Umbilical cord (tissue), 2 donors: ENCODE data around the gene TAF11. TPM values are rescaled to one million over a fixed set of nuclear protein-coding genes. Genes with fewer than 3 reads are reported as not detected.
"Not testable (repeated sequence)": the region's sequence is repeated elsewhere in the genome, so short reads cannot be mapped to it uniquely, and the experiment has no call there.

Source experiments
- DNase-seq: peaks from one replicate; pipeline ENCODE4 v3.0.0-alpha.2; 2015; ENCODE audit warnings: low spot score
- total RNA-seq: library from RNA; depleted of rRNA; stranded (reverse); fragments of >200 nt; gene quantifications from one replicate; pipeline ENCODE4 v1.2.3, GENCODE V29; 2014; ENCODE audit warnings: low replicate concordance; ENCODE audit not compliant: insufficient read depth

The TAF11 gene
- total RNA-seq, 1 donor from 2014 or later: 23.8 TPM

- DNase-seq: peak; percentile 61
Measured at GRCh38 chr6:34865107-34865506, 22.7 kb downstream of the TAF11 start.

GRCh38 chr6:34864007-34864406 lies 23.8 kb downstream of the TAF11 start:
- no peak for DNase-seq

DNA sequence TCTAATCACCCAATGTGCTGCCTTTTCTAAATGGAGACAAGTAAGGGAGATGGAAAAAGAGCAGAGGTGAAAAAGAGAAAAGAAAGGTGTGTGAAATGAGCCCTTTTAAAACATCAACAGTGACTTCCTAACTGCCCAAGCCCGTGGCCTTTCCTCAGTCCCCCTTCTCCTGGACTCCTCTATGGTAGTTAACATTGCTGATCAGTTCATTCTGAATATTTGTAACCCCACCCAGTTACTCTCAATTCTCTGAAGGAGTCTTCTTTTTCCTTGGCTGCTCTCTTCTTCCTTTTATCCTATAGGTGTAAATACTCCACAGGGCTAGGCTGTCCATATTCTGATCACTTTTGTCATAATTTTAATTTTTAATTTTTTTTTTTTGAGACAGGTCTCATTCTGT lies 27.1 kb downstream of the TAF11 start:
- no peak for DNase-seq

DNA sequence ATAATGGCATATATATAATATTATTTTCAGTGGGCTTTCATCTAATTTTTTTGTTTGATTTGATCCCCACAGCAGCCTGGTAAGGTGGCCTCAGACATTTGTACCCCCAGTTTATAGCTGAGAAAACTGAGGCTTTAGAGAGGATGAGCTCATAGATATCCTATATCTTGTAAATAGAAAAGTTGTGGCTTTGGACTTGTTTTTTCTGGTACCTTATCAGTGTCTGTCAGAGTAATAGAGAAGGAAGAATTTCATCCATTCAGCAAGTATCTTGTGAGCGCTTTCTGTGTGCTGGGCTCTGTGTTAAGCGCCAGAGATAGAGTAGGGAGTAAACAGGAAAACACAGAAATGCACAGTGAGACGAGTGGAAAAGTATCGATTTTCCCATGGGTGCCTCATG lies 27.9 kb downstream of the TAF11 start:
- DNase-seq: no peak

GRCh38 chr6:34858681-34859080 lies 29.2 kb downstream of the TAF11 start:
- no peak for DNase-seq

- no peak for DNase-seq
Measured at GRCh38 chr6:34855463-34855862, 32.4 kb downstream of the TAF11 start.

DNA sequence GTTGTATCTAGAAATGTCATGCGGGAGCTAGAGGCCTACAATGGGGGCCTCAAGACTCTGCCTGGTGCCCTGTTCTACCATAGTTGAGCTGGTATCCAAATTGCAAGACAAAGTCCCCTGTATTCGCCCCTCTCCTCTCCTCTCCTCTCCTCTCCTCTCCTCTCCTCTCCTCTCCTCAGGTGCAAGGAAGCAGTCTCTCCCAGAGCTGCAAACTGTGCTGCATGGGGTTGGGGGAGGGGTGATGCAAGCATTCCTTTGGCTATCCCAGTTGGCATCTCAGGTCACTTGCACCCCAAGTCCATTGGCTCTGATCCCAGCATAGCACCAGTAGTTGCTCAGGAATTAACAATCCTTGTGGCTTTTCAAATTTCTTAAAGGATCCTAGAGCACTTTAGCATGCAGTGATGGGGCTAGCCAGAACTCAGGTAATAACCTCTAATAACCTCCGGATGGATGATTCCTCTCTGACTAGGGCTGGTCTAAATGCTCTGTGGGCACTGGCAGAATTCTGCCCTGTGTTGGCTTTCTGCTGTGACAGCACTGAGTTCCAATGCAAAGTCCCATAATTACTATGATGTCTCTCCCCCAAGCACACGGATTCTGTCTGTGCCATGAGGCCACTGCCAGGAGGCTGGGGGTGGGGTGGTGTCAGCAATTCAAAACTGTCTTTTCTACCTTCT lies 35.3 kb downstream of the TAF11 start:
- DNase-seq: no peak

- DNase-seq: no peak
Measured at GRCh38 chr6:34851361-34851760, 36.5 kb downstream of the TAF11 start.

DNA sequence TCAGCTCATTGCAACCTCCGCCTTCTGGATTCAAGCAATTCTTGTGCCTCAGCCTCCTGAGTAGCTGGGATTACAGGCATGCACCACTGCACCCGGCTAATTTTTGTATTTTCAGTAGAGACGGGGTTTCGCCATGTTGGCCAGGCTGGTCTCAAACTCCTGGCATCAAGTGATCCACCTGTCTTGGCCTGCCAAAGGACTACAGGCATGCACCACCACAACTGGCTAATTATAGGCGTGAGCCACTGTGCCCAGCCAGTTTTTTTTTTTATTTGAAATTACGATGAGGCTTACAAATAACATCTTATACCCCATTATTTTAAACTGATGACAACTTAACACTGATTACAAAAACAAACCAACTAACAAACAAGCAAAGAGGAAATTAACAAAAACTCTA lies 38.8 kb downstream of the TAF11 start:
- DNase-seq: not testable (repeated sequence)

- DNase-seq: no peak
Measured at GRCh38 chr6:34839666-34840352, 48.0 kb downstream of the TAF11 start.

GRCh38 chr6:34837528-34837927 lies 50.3 kb downstream of the TAF11 start:
- no peak for DNase-seq

GRCh38 chr6:34836451-34836850 lies 51.4 kb downstream of the TAF11 start:
- DNase-seq: no peak

DNA sequence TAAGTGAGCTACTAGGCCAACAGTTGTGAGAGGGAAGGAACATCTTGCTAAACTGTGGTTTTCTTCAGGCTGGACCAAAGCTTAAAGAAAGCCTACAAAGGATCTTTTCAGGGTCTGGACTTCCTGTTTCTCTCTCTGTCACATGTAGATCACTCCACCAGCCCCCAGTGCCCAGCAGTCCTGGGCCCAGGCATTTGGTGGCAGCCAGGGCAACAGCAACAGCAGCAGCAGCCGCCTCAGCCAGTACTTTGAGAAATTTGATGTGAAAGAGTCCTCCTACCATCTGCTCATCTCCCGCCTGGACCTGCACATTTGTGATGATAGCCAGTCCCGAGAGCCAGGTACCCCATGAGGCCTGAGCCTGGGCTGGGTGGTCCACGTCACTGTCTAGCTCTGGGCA lies 51.8 kb downstream of the TAF11 start:
- DNase-seq: peak; percentile 14

DNA sequence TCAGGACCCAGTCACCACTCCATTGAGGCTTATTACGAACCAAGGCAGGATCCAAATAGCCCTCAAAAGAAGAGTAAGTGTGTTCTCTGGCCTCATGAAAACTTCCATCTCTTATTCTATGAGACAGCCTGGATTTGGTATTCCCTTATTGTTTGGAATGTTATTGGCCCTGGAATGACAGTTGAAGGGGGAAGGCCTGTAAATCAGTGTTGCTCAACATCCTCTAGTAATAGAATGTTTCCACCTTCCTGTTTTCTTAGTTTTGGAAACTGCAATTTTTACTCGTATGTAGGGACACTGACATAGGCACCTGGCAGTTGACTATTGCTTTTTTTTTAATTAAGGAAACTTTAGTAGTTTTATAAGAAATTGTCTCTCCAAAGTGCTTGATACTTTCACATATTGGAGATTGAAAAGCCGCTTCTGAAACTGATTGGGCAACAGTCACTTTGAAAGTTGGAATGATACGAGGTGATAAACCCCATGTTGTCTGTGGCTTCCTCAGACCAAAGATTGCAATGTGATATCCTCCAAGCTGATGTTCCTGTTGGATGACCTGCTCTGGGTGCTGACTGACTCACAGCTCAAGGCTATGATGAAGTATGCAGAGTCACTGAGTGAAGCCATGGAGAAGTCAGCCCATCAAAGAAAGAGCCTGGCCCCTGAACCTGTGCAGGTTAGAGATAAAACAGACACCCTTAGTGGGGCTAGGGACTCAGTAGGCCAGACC lies 52.9 kb downstream of the TAF11 start:
- DNase-seq: no peak

- DNase-seq: no peak
Measured at GRCh38 chr6:34832942-34833341, 54.9 kb downstream of the TAF11 start.

DNA sequence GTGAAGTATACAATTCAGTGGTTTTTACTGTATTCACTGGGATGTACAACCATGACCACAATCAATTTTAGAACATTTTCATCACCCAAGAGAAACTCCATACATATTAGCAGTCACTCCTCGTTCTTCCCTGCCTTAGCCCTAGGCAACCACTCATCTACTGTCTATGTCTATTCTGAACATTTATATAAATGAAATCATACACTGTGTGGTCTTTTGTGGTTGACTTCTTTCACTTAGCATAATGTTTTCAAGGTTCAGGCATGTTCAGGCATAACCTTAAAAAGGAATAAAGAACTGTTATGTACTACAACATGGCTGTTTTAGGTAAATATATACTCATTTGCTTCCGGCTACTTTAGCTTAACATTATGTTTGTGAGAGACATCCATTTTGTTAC lies 58.7 kb downstream of the TAF11 start:
- DNase-seq: no peak

Other genes starting within 250 kb of the TAF11 start
- 42.4 TPM for gene ILRUN, start 191.3 kb downstream of the TAF11 start, total RNA-seq
- gene SNRPC, start 130.5 kb downstream of the TAF11 start, total RNA-seq: 21.4 TPM
- gene BLTP3A, start 96.0 kb downstream of the TAF11 start, total RNA-seq: 11.6 TPM
- 9.9 TPM for gene ANKS1A, start 1.2 kb upstream of the TAF11 start, total RNA-seq